IPS DF 4.7 (cell line): ENCODE data around the gene C22orf31.
"Not testable (repeated sequence)": the region's sequence is repeated elsewhere in the genome, so short reads cannot be mapped to it uniquely, and the experiment has no call there.

Experiments used
- DNase-seq: peaks from one replicate; pipeline ENCODE4 v3.0.0-alpha.2; 2013; ENCODE audit warnings: low spot score; ENCODE audit errors: extremely low read depth

Gene C22orf31

DNA sequence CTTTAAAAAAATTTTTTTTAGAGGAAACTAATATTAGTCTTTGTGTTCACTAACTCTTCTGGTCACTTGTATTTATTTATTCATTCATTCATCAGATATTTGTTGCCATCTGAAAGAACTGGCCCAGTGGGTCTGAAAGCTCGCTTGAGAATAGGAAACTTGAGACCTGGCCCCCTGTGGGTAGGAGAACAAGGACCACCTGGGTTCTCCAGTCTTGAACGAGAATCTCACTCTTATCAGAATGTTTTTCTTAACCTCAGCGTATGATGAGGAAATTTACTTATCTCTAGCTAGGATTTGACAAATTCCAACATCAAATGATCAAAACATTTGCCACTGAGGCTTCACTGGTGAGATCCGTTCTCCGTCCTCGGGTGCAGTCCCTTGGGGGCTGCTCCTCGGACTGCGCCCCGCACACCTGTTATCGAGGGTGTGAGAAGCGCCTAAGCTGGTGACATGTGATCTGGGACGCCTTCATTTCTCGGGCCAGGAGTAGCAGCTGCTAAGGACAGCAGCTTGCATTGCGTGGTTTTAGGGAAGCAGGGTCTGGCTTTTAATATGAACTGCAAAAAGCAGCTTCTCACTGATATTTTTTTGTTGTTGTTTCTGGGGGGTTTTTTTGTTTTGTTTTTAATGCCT lies 6.3 kb downstream of the C22orf31 start:
- DNase-seq, result no peak

DNA sequence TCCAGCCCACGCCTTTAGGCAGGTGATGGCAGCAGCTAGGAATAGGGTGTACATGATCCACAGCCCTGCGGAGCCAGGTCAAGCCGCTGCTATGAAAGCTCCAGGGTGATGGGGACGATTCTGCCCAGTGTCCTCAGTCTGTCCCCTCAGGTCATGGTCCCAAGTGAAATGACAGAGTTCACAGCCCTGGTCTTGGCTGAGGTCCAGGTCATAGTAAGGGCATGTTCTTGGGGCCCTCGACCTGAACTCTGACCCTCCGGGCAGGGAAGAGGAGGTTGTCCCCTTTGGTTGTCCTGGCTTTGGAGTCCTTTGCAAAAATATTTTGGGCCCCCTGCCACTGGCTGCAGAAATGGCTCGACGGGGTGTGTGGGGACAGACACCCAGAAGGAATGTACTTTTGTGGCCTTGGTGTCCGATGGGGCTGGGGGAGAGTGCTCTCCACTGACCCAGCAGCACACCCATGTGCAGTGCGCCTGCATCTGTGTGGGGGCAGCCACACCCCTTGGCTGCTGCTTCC lies 7.3 kb downstream of the C22orf31 start:
- DNase-seq, result no peak

DNA sequence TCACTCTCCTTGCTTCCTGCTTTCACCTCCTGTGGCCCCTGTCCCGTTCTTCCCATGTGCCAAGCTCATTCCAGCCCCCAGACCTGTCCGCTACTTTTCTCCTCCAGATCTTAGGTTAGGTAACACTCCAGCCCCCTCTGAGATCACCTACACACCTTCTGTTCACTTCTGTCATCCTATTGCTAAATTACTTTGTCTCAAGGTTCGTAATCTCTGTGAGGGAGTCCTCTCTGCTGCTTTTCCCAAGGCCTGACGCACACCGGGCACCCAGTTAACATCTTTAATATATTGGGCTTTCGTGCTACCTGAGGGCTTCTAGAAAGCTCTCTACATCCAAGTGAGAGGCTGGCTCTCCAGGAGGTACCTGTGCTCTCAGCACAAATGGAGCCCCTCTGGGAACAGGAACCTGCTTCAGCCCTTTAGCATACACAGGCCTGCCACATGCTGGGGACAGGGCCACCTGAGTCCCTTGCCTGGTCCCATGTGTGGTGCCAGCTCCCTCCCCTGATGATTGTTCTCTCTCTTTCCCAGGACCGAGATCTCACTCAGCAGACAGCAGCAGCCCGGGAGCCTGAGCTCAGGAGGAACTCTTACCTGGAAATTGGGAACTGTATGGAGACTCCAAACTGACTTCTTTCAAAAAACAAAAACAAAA lies 8.5 kb downstream of the C22orf31 start:
- no peak for DNase-seq

DNA sequence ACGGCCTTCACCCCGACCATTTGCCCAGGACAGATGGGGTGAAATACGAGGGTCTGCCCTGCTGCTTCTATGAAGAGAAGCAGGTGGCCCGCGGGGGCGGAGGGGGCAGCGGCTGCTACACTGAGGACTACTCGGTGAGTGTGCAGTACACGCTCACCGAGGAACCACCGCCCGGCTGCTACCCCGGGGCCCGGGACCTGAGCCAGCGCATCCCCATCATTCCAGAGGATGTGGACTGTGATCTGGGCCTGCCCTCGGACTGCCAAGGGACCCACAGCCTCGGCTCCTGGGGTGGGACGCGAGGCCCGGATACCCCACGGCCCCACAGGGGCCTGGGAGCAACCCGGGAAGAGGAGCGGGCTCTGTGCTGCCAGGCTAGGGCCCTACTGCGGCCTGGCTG lies 11.2 kb downstream of the C22orf31 start:
- no peak for DNase-seq

DNA sequence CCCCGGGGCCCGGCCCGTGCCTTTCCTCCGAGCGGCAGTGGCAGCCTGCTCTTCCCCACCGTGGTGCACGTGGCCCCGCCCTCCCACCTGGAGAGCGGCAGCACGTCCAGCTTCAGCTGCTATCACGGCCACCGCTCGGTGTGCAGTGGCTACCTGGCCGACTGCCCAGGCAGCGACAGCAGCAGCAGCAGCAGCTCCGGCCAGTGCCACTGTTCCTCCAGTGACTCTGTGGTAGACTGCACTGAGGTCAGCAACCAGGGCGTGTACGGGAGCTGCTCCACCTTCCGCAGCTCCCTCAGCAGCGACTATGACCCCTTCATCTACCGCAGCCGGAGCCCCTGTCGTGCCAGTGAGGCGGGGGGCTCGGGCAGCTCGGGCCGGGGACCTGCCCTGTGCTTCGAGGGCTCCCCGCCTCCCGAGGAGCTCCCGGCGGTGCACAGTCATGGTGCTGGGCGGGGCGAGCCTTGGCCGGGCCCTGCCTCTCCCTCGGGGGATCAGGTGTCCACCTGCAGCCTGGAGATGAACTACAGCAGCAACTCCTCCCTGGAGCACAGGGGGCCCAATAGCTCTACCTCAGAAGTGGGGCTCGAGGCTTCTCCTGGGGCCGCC lies 11.9 kb downstream of the C22orf31 start:
- no peak for DNase-seq

DNA sequence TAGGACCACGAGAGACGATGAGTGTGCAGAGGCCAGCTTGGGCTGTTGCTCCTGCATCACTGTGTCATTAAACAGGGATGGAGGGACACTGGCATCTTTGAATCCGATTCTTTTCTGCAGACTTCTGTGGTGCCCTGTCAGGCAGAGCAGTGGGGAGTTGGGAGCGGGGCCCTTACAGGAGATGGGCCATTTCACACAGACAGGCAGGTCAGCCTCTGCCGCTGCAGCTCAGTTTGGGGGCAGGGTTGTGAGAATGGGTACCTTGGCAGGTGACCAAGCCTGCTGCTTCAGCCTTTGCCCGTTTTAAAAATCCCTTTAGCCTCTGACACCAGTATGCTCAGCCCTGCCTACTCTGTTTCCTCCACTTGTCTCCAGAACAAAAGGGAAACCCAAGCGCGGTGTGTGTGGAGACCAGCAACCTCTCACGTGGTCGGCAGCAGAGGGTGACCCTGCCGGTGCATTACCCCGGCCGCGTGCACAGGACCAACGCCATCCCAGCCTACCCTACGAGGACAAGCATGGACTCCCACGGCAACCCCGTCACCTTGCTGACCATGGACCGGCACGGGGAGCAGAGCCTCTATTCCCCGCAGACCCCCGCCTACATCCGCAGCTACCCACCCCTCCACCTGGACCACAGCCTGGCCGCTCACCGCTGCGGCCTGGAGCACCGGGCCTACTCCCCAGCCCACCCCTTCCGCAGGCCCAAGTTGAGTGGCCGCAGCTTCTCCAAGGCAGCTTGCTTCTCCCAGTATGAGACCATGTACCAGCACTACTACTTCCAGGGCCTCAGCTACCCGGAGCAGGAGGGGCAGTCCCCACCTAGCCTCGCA lies 12.6 kb downstream of the C22orf31 start:
- no peak for DNase-seq

DNA sequence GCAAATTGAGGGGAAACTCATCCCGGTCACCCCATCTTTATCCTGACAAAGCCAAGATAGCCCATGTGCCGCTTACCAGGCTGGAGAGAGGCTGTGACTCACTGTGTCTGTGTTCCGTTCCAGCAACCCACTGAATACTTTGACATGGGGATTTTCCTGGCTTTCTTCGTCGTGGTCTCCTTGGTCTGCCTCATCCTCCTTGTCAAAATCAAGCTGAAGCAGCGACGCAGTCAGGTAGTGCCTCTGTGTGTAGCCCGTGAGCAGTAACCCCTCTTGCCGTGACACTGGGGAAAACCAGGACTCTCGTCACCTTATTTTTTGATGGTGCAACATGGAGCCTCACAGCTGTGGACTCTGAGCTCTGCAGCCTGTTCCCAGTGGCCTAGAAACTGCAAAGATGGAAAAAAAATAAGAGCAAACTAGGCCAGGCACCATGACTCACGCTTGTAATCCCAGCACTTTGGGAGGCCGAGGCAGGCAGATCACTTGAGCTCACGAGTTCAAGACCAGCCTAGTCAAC lies 16.9 kb downstream of the C22orf31 start:
- DNase-seq, result no peak

DNA sequence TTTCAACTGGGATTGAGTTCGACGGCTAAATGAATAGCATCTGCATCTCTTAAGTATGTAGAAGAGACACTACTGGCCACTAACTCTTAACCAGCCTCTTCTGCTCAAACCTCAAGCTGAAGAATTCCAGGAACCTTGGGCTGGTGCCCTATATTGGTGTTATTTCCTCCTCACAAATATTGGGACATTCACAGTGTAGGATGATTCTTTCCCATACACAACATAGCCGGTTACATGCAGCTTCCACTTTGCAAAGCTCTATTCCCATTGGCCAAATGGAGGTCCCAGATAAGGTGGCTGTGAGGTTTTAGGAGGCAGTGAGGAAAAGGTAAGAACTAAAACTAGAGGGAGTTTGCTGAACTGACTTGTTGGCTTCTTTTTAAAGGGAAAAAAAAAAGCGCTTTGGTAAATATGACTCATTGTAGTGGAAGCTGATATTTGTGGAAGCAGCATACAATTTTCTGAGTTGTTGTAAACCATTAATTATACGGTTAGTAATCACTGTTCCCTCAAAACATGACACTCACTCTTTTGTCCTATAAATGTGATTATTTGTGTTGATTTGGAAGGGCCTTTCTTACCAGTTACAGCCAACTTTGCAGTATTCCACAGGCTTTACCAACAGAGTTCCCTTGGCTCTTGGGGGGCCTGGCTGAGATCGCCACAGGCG lies 17.6 kb downstream of the C22orf31 start:
- no peak for DNase-seq

DNA sequence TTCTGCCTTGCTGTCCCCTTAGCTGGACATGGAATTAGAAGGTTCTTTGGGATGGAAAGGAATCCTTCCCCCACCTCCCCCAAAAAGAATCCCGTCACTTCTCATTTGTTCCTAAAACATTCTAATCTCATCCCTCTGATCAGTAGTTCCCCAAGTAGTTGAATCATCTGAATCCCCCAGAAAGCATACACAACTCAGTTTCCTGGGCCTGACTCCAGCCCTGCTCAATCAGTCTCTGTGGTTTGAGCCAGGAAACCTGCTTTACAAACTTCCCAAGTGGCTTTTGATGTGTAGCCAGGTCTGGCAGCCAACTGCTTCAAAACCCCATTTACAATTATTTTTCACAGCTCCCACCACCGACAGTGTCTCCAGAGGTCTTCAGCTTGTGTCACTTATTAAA lies 20.2 kb downstream of the C22orf31 start:
- DNase-seq, result no peak

DNA sequence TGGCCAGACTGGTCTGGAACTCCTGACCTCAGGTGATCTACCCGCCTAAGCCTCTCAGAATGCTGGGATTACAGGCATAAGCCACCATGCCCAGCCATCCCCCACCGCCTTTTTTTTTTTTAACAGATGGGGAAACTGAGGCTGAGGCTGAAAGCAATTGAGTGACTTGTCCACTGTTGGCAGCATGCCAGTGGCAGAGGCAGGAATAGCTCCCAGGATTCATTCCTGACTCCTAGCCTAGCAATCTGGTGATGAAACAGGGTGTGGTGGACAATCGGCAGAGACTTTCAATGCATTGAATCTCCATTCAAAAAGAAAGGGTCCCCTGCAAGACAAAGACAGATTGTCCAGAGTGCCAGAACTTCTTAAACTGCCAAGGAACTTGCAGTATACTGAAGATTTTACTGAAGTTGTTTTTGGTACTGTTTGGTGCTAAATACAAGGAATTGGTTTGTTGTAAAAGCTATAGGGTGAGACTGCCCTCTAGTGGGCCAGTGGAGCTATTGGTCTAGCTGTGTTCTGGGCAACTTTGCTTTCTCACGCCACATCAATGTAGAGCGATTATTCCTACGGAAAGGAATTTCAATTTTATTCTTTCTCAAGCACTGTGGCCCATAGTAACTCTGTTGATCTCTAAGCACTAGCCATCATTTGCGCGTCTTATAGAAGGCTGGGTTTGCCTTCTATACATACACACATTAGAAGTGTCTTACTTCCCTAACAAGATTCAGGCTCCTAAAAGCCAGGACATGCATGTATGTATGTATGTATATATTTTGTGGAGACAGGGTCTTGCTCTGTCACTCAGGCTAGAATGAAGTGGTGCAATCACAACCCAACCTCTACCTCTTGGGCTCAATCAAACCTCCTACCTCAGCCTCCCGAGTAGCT lies 21.0 kb downstream of the C22orf31 start:
- peak; percentile 66 for DNase-seq

DNA sequence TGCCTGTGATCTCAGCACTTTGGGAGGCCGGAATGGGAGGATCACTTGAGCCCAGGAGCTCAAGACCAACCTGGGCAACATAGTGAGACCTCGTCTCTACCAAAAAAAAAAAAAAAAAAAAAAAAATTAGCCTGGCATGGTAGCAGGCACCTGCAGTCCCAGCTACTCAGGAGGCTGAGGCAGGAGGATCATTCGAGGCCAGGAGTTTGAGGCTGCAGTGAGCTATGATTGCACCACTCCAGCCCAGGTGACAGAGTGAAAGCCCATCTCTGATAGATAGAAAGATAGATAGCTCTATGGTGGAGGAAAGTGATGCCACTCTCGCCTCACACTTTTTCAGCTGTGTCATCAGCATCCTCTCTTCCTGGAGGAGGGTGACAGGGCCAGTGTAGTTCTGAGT lies 21.9 kb downstream of the C22orf31 start:
- not testable (repeated sequence) for DNase-seq

DNA sequence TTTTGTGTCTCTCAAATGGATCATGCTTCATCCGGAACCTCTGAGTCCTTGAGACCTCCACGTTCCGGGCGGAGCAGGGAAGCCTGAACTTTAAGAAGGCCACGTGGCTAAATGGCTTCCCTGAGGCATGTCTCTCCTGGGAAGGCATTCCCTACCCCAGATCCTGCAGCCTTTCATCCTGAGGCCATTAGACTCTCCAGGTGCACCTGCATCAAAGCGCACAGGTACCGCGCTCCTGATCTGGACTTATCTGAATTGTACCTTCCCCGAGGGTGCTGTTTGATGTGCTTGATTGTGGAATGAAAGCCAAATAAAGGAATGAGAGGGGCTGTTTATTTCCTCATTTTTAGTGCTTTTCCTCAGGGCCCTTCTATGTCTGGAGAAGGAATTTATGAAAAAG lies 22.5 kb downstream of the C22orf31 start:
- no peak for DNase-seq

DNA sequence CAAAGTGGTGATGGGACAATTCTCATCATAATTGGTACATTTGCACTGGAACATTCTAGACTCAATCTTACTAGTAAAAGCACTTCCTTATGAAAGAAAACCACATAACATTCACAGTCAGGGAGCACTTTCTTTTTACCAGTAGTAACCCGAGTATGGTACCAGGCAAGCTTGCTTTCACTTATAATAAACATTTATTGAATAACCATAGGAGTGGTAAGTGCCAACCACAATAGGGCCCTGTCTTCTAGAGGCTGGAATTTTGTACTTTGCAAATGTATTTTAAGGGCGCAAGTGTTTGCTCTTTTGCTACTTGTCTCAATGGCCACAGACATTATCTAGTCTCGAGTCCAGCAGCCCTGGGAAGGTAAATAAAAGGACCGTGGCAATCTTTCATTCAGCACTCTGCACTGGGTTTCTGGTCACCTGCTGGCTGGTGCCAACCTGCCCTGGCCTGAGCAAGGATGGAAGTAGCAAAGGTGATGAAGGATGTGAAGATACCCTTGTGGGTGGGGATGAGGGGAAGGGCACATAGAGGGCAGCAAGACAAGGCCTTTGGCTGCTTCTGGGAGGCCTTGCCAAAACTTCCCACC lies 24.2 kb downstream of the C22orf31 start:
- no peak for DNase-seq

DNA sequence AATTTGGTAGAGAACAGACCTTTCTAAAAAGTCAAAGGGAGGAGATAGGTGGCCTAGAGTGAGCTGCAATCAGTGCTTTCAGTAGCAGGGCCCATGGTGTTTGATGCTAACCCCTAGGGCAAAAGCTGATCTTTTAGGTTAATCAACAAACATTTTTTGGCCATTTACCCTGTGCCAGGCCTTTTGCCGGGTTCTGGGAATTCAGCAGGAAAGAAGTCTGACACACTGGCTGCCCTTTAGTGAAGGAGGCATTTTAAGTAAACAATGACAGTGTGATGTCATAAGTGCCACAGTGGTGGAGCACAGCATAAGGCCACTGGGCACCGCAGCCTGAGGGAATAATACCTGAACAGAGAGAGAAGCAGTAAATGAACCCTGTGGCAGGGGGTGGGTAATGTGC lies 29.0 kb downstream of the C22orf31 start:
- DNase-seq, result no peak

DNA sequence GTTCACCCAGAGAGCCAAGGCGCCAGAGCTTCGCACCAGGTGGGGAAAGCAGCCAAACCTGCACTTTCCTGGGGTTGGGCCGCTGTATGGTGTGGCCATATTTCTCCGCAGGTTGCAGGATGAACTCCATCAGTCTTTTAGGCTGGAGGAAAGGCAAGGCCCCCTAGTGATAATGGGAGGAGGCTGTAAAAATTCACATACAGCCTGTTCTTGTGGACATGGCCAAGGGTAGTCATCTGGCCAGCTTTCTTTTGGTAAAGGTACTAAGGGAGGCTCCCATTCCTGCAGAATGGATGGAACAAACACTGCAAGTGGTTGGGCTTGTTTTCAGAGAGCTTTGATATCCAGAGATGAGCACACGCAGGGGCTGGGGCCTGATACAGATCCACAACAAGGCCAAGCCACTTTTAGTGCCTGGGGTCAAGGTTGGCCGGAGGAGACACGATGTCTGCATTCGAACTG lies 29.6 kb downstream of the C22orf31 start:
- no peak for DNase-seq

DNA sequence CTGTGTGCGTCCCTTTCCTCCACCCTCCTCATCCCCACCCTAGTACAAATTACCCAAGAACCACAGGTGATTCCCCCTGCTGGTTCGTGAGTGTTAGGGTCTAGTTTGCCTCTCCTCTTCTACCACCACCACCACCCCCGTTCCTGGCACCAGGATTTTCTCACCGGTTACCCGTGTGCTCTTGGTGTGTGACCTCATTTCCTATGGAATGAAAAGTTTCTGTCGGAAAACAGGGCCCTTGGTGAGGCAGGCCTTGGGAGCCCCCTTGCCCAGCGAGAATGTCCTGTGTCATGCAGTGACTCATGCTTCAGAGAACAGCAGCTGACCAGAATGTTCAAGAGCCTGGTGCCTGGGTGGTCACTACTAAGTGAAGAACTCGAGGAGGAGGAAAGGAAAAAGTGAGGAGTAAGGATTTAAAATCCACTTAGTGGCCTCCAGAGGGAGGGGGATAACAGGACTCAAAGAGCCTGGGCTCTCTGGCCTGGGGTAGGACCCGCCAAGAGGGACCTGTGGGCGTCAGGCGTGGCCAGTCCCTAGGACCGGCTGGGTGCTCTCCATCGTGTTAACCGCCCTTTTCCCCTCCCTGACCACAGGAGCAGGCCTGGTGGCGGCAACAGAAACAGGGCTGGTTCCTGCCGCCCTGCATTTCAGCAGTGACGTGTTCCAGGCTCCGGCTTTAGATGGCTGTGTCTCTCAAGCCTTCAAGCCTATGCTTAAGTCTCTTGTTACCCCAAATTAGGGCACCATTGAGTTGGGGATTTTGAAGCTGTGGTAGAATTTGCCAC lies 30.2 kb downstream of the C22orf31 start:
- no peak for DNase-seq

DNA sequence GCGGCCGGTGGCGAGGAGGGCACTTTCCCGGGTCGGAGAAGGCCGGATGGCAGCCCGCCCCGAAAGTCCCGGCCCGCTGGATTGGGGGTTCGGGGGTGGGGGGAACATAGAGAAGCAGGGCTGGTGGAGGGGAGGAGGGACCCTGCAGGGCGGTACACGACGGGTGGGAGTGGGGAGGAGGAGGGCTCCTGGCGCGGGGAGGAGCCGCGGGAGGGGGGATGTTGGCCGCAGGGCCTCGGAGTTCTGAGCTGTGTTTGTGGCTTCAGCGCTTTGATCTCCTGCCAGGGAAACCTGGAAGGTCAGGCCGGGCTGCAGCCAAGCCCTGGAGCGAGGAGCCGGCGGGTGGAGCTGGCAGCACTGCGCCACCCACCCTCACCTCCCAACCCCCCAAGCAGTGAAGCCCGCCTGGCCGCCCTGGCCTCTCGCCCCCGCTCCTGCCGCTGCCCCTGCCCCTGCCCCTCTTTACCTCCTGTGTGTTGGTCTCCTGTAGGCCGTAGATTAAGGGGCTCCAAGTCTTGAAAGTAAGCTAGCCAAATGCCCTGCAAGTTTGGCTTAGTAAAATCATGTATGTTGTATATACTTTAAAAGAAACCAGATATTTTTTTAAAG lies 30.9 kb downstream of the C22orf31 start:
- no peak for DNase-seq

DNA sequence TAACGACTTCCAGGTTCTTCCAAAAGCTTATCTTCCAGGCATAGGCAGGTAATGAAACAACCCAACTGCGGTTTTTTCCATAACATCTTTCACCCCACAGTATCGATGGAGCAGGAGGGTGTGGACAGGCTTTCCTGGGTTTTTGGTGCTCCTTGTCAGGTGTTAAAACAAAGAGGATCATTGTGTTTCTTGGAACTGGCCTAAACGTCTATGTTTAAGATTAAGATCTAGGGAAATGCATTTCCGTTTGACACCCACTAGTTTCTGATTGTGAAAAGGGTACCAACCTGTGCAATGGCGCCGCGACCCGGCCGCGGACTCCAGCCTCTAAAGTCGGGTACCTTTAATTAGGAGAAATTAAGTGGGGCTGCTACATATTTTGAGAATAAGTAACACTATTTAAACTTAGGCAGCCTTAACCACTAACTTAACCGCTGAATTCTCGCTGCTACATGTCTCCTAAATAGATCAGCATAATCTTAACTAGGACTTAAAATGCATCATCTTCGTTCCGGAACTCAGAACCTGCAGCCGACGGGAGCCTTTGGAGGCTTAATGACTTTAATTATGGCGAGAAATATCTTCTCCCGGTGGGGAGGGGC lies 31.5 kb downstream of the C22orf31 start:
- DNase-seq, result no peak
